Skin of body (tissue), 2 donors: ENCODE data around the gene U2AF1L4. TPM values are rescaled to one million over a fixed set of nuclear protein-coding genes. Genes with fewer than 3 reads are reported as not detected.
"Not testable (repeated sequence)": the region's sequence is repeated elsewhere in the genome, so short reads cannot be mapped to it uniquely, and the experiment has no call there.

Experiments used
- DNase-seq: peaks from one replicate; lab custom pipeline; 2025; lab: John Stamatoyannopoulos, UW
- total RNA-seq: library from RNA; depleted of rRNA; stranded (reverse); fragments of >200 nt; gene quantifications from one replicate; pipeline ENCODE4 v1.2.3, GENCODE V29; 2014

Gene U2AF1L4
- total RNA-seq, 1 donor from 2014 or later: 5.9 TPM

- DNase-seq: no peak
Measured at GRCh38 chr19:35781650-35782049, 36.4 kb upstream of the U2AF1L4 start.

GRCh38 chr19:35780717-35781116 lies 35.5 kb upstream of the U2AF1L4 start:
- DNase-seq: no peak

GRCh38 chr19:35780058-35780457 lies 34.8 kb upstream of the U2AF1L4 start:
- no peak for DNase-seq

- DNase-seq: no peak
Measured at GRCh38 chr19:35779033-35779432, 33.8 kb upstream of the U2AF1L4 start.

- DNase-seq: no peak
Measured at GRCh38 chr19:35777961-35778360, 32.7 kb upstream of the U2AF1L4 start.

- no peak for DNase-seq
Measured at GRCh38 chr19:35777086-35777841, 32.0 kb upstream of the U2AF1L4 start.

GRCh38 chr19:35776102-35776788 lies 31.0 kb upstream of the U2AF1L4 start:
- DNase-seq: no peak

GRCh38 chr19:35775298-35776101 lies 30.3 kb upstream of the U2AF1L4 start, which contains the start of gene ARHGAP33:
TSS of gene ARHGAP33 (plus strand) at chr19:35775564. CDS start at chr19:35775659, 95 bp downstream.
- DNase-seq: peak; percentile 93

- DNase-seq: no peak
Measured at GRCh38 chr19:35775046-35775297, 29.8 kb upstream of the U2AF1L4 start.

GRCh38 chr19:35774274-35775045 lies 29.2 kb upstream of the U2AF1L4 start:
- no peak for DNase-seq

GRCh38 chr19:35773020-35773806 lies 28.0 kb upstream of the U2AF1L4 start:
- DNase-seq: no peak

- not testable (repeated sequence) for DNase-seq
Measured at GRCh38 chr19:35772362-35772761, 27.1 kb upstream of the U2AF1L4 start.

GRCh38 chr19:35768082-35768421 lies 22.8 kb upstream of the U2AF1L4 start:
- no peak for DNase-seq

GRCh38 chr19:35767288-35768081 lies 22.3 kb upstream of the U2AF1L4 start:
- no peak for DNase-seq

GRCh38 chr19:35766571-35767104 lies 21.4 kb upstream of the U2AF1L4 start:
- DNase-seq: no peak

- no peak for DNase-seq
Measured at GRCh38 chr19:35764432-35765315, 19.5 kb upstream of the U2AF1L4 start.

- no peak for DNase-seq
Measured at GRCh38 chr19:35760711-35761349, 15.6 kb upstream of the U2AF1L4 start.

GRCh38 chr19:35759697-35760096 lies 14.5 kb upstream of the U2AF1L4 start:
- no peak for DNase-seq
